SK-N-SH (cell line): ENCODE measurements around the gene RILP.

Experiments used
- CTCF ChIP-seq: fragments of 200-600 bp; sonication (generic); IDR thresholded peaks from 2 replicates; pipeline ENCODE4 v1.6.1; 2017; ENCODE audit warnings: antibody characterized with exemption, mild to moderate bottlenecking, moderate library complexity
- FOXJ3 ChIP-seq: sonication (generic); formaldehyde crosslinking; IDR thresholded peaks from 2 replicates; pipeline ENCODE4 v1.5.1; 2020; ENCODE audit warnings: mild to moderate bottlenecking, missing genetic modification reagents
- GABPA ChIP-seq: IDR thresholded peaks from 2 replicates; pipeline ENCODE4 v1.4.0; 2012; ENCODE audit warnings: low read depth, mild to moderate bottlenecking
- IRF3 ChIP-seq: fragments of 150-350 bp; IDR thresholded peaks from 2 replicates; pipeline ENCODE4 v1.6.1; 2016; ENCODE audit warnings: mild to moderate bottlenecking, low read depth, low read length
- TAF1 ChIP-seq: IDR thresholded peaks from 2 replicates; pipeline ENCODE4 v1.6.1; 2012; ENCODE audit warnings: low read depth, mild to moderate bottlenecking, low read length, moderate library complexity, borderline replicate concordance
- TCF12 ChIP-seq: IDR thresholded peaks from 2 replicates; pipeline ENCODE4 v1.4.0; 2012
- YY1 ChIP-seq: IDR thresholded peaks from 2 replicates; pipeline ENCODE4 v1.4.0; 2012; ENCODE audit warnings: low read depth, mild to moderate bottlenecking
- TF ChIP-seq, protein P1 (sequence below): IDR thresholded peaks from 2 replicates; pipeline ENCODE4 v1.6.1; 2012; ENCODE audit warnings: mild to moderate bottlenecking, low read depth, low read length, moderate library complexity

- no peak for TF ChIP-seq CTCF
- TF ChIP-seq, protein P1, sequence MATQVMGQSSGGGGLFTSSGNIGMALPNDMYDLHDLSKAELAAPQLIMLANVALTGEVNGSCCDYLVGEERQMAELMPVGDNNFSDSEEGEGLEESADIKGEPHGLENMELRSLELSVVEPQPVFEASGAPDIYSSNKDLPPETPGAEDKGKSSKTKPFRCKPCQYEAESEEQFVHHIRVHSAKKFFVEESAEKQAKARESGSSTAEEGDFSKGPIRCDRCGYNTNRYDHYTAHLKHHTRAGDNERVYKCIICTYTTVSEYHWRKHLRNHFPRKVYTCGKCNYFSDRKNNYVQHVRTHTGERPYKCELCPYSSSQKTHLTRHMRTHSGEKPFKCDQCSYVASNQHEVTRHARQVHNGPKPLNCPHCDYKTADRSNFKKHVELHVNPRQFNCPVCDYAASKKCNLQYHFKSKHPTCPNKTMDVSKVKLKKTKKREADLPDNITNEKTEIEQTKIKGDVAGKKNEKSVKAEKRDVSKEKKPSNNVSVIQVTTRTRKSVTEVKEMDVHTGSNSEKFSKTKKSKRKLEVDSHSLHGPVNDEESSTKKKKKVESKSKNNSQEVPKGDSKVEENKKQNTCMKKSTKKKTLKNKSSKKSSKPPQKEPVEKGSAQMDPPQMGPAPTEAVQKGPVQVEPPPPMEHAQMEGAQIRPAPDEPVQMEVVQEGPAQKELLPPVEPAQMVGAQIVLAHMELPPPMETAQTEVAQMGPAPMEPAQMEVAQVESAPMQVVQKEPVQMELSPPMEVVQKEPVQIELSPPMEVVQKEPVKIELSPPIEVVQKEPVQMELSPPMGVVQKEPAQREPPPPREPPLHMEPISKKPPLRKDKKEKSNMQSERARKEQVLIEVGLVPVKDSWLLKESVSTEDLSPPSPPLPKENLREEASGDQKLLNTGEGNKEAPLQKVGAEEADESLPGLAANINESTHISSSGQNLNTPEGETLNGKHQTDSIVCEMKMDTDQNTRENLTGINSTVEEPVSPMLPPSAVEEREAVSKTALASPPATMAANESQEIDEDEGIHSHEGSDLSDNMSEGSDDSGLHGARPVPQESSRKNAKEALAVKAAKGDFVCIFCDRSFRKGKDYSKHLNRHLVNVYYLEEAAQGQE, result no peak
- no peak for TF ChIP-seq IRF3
- no peak for TF ChIP-seq YY1
- TF ChIP-seq TAF1, result no peak
- TF ChIP-seq GABPA, result no peak
- TF ChIP-seq TCF12, result no peak
- TF ChIP-seq FOXJ3 (CRISPR knock-in tag), result no peak
These were observed 28.3 kb downstream of the RILP start for GRCh38 chr17:1621273-1621954.
